ENCODE measurements around the gene CPED1.

Gene CPED1

GRCh38 chr7:120988591-120989256 is at the start of gene CPED1:
Gene CPED1, plus strand, starts transcription at chr7:120988711. Its CDS starts 911 bp downstream, at chr7:120989622.
- DNase-seq (ENCODE audit: low read depth), result no peak

GRCh38 chr7:120939345-120939744 is 49.2 kb upstream of the CPED1 start:
- DNase-seq (ENCODE audit: low read depth), result no peak

- DNase-seq (ENCODE audit: low read depth), result no peak
These were observed 47.4 kb upstream of the CPED1 start for GRCh38 chr7:120941064-120941463.

- no peak for DNase-seq (ENCODE audit: low read depth)
These were observed 46.7 kb upstream of the CPED1 start for GRCh38 chr7:120941856-120942255.

- DNase-seq (ENCODE audit: low read depth), result no peak
These were observed 45.6 kb upstream of the CPED1 start for GRCh38 chr7:120942861-120943260.

- no peak for DNase-seq (ENCODE audit: low read depth)
These were observed 43.5 kb upstream of the CPED1 start for GRCh38 chr7:120944826-120945562.

GRCh38 chr7:120947980-120948379 is 40.5 kb upstream of the CPED1 start:
- DNase-seq (ENCODE audit: low read depth), result no peak

GRCh38 chr7:120949393-120949911 is 39.1 kb upstream of the CPED1 start:
- DNase-seq (ENCODE audit: low read depth), result no peak

GRCh38 chr7:120949998-120950538 is 38.4 kb upstream of the CPED1 start:
- DNase-seq (ENCODE audit: low read depth), result no peak

GRCh38 chr7:120950539-120951308 is 37.8 kb upstream of the CPED1 start, which contains the start of gene ING3:
Gene ING3, plus strand, starts transcription at chr7:120950777. Its CDS starts 120 bp downstream, at chr7:120950897.
- peak; percentile 95 for DNase-seq (ENCODE audit: low read depth)

GRCh38 chr7:120951309-120951699 is 37.2 kb upstream of the CPED1 start:
- DNase-seq (ENCODE audit: low read depth), result no peak

- DNase-seq (ENCODE audit: low read depth), result no peak
These were observed 36.7 kb upstream of the CPED1 start for GRCh38 chr7:120951826-120952225.

- no peak for DNase-seq (ENCODE audit: low read depth)
These were observed 32.8 kb upstream of the CPED1 start for GRCh38 chr7:120955577-120956149.

- DNase-seq (ENCODE audit: low read depth), result no peak
These were observed 28.5 kb upstream of the CPED1 start for GRCh38 chr7:120959929-120960484.

- DNase-seq (ENCODE audit: low read depth), result no peak
These were observed 27.8 kb upstream of the CPED1 start for GRCh38 chr7:120960714-120961113.

- DNase-seq (ENCODE audit: low read depth), result no peak
These were observed 26.8 kb upstream of the CPED1 start for GRCh38 chr7:120961638-120962173.

- no peak for DNase-seq (ENCODE audit: low read depth)
These were observed 24.4 kb upstream of the CPED1 start for GRCh38 chr7:120964088-120964487.

- no peak for DNase-seq (ENCODE audit: low read depth)
These were observed 21.6 kb upstream of the CPED1 start for GRCh38 chr7:120966961-120967360.

- no peak for DNase-seq (ENCODE audit: low read depth)
These were observed 14.7 kb upstream of the CPED1 start for GRCh38 chr7:120973849-120974248.

- no peak for DNase-seq (ENCODE audit: low read depth)
These were observed 8.6 kb upstream of the CPED1 start for GRCh38 chr7:120979765-120980499.

GRCh38 chr7:120981117-120981516 is 7.4 kb upstream of the CPED1 start:
- DNase-seq (ENCODE audit: low read depth), result no peak
